ENCODE results near the gene RUFY2. TPM values are rescaled to one million over a fixed set of nuclear protein-coding genes. Genes with fewer than 3 reads are reported as not detected.

Gene RUFY2
- total and polyA plus RNA-seq, 3 donors from 2014 or later = 6.1 to 31.3 (median 19.8) TPM

- Histone ChIP-seq H3K27ac (no peak overlapping the region), H3K27me3 (no peaks in the 10 kb centered on the region), H3K4me1 (no peaks in the 10 kb centered on the region), H3K4me3 (no peak overlapping the region), H3K36me3 (ENCODE audit: low read depth, missing control alignments) (no peaks in the 10 kb centered on the region), H3K9me3 (no peaks in the 10 kb centered on the region)
- 89% methylated on average over 3 of the region's 3 CpGs for WGBS, 2 donors
- no peak for TF ChIP-seq POLR2A (IDR thresholded peaks at IDR 0.05)
- TF ChIP-seq CTCF (IDR thresholded peaks at IDR 0.05) = no peak
- intact Hi-C loops (cut with DNase I; ENCODE audit: low total_unique reads) = no loop called here
- DNase-seq = no peak
These were observed 12.3 kb upstream of the RUFY2 start for GRCh38 chr10:68419376-68419775.

GRCh38 chr10:68408898-68409518 is 1.9 kb upstream of the RUFY2 start:
- no peak for TF ChIP-seq POLR2A (IDR thresholded peaks at IDR 0.05)
- no peak for TF ChIP-seq CTCF (IDR thresholded peaks at IDR 0.05)
- intact Hi-C loops (cut with DNase I; ENCODE audit: low total_unique reads) = no loop called here
- 85 to 93% methylated on average over 2 of the region's 2 CpGs for whole genome bisulfite sequencing, 2 donors
- Histone ChIP-seq H3K4me3 (no peak overlapping the region), H3K9me3 (no peaks in the 10 kb centered on the region), H3K27ac (no peak overlapping the region), H3K4me1 (no peaks in the 10 kb centered on the region), H3K27me3 (no peaks in the 10 kb centered on the region), H3K36me3 (ENCODE audit: low read depth, missing control alignments) (no peaks in the 10 kb centered on the region)
- DNase-seq = no peak

- WGBS, 2 donors = 0 to 1% methylated on average over 26 to 33 of the region's 38 CpGs
- intact Hi-C loops (cut with DNase I; ENCODE audit: low total_unique reads) = no loop called here
- H3K27me3 ChIP-seq = no peaks in the 10 kb centered on the region
- no peaks in the 10 kb centered on the region for H3K4me1 ChIP-seq
- peak; percentile 66 for DNase-seq
- no peaks in the 10 kb centered on the region for H3K36me3 ChIP-seq (ENCODE audit: low read depth, missing control alignments)
- peak overlapping the region; percentile 88 to 99 for H3K4me3 ChIP-seq
- peak overlapping the region; percentile 88 to 97 for H3K27ac ChIP-seq
- H3K9me3 ChIP-seq = no peaks in the 10 kb centered on the region
- TF ChIP-seq POLR2A (IDR thresholded peaks at IDR 0.05) (no peak), CTCF (IDR thresholded peaks at IDR 0.05) (no peak)
These were observed 814 bp downstream of the RUFY2 start for GRCh38 chr10:68406111-68406814.

- DNase-seq = no peak
- no peaks in the 10 kb centered on the region for H3K36me3 ChIP-seq (ENCODE audit: low read depth, missing control alignments)
- no peak overlapping the region for H3K4me3 ChIP-seq
- no peaks in the 10 kb centered on the region for H3K4me1 ChIP-seq
- no peak for TF ChIP-seq POLR2A (IDR thresholded peaks at IDR 0.05)
- H3K27me3 ChIP-seq = no peaks in the 10 kb centered on the region
- no peaks in the 10 kb centered on the region for H3K9me3 ChIP-seq
- WGBS, 2 donors = 81 to 83% methylated on average over 4 of the region's 4 CpGs
- intact Hi-C loops (cut with DNase I; ENCODE audit: low total_unique reads) = no loop called here
- no peak overlapping the region for H3K27ac ChIP-seq
These were observed 3.4 kb downstream of the RUFY2 start for GRCh38 chr10:68403701-68404100.

GRCh38 chr10:68402276-68402675 is 4.8 kb downstream of the RUFY2 start:
- no peaks in the 10 kb centered on the region for H3K9me3 ChIP-seq
- no peak overlapping the region for H3K27ac ChIP-seq
- intact Hi-C loops (cut with DNase I; ENCODE audit: low total_unique reads) = no loop called here
- H3K4me1 ChIP-seq = no peaks in the 10 kb centered on the region
- no peak overlapping the region for H3K4me3 ChIP-seq
- H3K36me3 ChIP-seq (ENCODE audit: low read depth, missing control alignments) = no peaks in the 10 kb centered on the region
- no peaks in the 10 kb centered on the region for H3K27me3 ChIP-seq
- TF ChIP-seq CTCF (IDR thresholded peaks at IDR 0.05) (no peak), POLR2A (IDR thresholded peaks at IDR 0.05) (no peak)
- DNase-seq = no peak
- WGBS, 2 donors = 65 to 73% methylated on average over 1 of the region's 1 CpG
